Measurements from ENCODE around the gene EXOC3L1. TPM values are rescaled to one million over a fixed set of nuclear protein-coding genes. Genes with fewer than 3 reads are reported as not detected.

EXOC3L1 gene
- polyA plus RNA-seq, 1 donor: 2.1 TPM

DNA sequence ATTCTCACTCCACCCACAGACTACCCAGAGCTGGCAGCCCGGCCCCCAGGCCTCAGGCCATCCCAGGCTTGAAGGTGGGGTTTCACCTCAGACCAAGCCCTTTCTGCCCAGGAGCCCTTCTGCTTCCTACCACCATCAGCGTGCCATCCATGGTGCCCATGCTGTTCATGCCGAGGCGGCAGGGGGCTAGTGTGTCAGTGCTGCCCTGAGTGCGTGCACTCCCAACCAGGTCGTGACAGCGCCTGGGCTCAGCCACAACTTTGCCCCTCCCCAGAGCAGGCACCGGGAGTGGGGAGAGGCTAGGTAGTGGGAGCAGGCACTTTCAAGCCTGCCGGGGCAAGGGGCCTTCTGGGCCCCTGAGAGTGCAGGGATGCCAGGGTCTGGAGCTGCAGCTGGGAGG is 47.6 kb downstream of the EXOC3L1 start:
- WGBS (ENCODE audit: insufficient coverage, low lambda C conversion rate): no CpG with 5 or more reads among the region's 9 CpGs
- no peaks in the 10 kb centered on the region for H3K4me1 ChIP-seq (ENCODE audit: control insufficient read depth, insufficient read depth, low read length)
- H3K27me3 ChIP-seq (ENCODE audit: control insufficient read depth, insufficient read depth, low read length): no peaks in the 10 kb centered on the region
- H3K4me3 ChIP-seq (ENCODE audit: low read length): no peak overlapping the region
- DNase-seq: no peak
- H3K9me3 ChIP-seq (ENCODE audit: control insufficient read depth, low read depth, low read length): no peaks in the 10 kb centered on the region
- peaks cover 89% of the 10 kb centered on the region for H3K36me3 ChIP-seq (ENCODE audit: control insufficient read depth, insufficient read depth, low read length)
- H3K27ac ChIP-seq (ENCODE audit: low read length): no peak overlapping the region

DNA sequence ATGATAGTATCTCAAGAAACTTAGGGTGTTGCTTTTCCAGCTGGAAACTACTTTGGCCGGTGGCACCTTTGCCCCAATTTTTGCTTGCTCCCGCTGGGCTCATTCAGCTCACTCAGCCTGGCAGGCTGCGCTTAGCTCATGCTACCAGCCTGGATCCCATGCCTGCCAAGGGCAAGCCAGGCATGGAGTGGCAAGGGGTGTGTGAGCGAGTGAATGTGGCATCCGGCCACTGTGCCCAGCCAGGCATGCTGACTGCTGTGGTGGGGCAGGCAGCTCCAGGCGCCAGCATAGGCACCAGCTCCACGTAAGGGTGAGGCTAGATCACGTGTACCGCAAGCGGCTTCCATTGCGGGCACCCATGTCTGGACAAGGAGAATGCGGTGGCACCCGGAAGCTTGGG is 48.5 kb downstream of the EXOC3L1 start:
- Histone ChIP-seq H3K36me3 (ENCODE audit: control insufficient read depth, insufficient read depth, low read length) (peaks cover 85% of the 10 kb centered on the region), H3K9me3 (ENCODE audit: control insufficient read depth, low read depth, low read length) (no peaks in the 10 kb centered on the region)
- no CpG with 5 or more reads among the region's 13 CpGs for WGBS (ENCODE audit: insufficient coverage, low lambda C conversion rate)

DNA sequence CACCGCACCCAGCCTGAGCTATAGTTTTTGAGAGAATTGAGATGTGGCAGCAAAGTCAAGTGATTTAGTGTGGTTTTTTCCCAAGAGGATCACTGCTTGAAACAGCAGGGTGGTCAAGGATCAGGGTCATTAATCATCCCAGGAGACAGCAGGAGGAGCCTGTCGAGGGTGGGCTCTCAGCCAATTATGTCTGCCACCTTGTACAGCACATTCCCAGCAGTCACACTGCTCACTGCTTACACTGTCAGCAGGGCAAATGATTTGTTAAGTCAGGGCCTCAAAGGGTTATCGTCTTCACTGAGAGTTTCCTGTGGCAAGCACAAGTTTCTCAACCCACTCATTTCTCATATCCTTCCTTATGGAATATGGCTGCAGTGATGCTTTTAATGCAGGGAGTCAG is 52.3 kb downstream of the EXOC3L1 start:
- WGBS (ENCODE audit: insufficient coverage, low lambda C conversion rate): no CpG with 5 or more reads among the region's 3 CpGs
- Histone ChIP-seq H3K4me3 (ENCODE audit: low read length) (no peak overlapping the region), H3K27me3 (ENCODE audit: control insufficient read depth, insufficient read depth, low read length) (no peaks in the 10 kb centered on the region), H3K36me3 (ENCODE audit: control insufficient read depth, insufficient read depth, low read length) (peaks cover 81% of the 10 kb centered on the region), H3K9me3 (ENCODE audit: control insufficient read depth, low read depth, low read length) (no peaks in the 10 kb centered on the region), H3K27ac (ENCODE audit: low read length) (no peak overlapping the region), H3K4me1 (ENCODE audit: control insufficient read depth, insufficient read depth, low read length) (no peaks in the 10 kb centered on the region)
- DNase-seq: peak; percentile 54 to 80

More for the DNA sequence above, 48.5 kb downstream of the EXOC3L1 start:
- no peaks in the 10 kb centered on the region for H3K27me3 ChIP-seq (ENCODE audit: control insufficient read depth, insufficient read depth, low read length)
- H3K4me3 ChIP-seq (ENCODE audit: low read length): no peak overlapping the region
- no peaks in the 10 kb centered on the region for H3K4me1 ChIP-seq (ENCODE audit: control insufficient read depth, insufficient read depth, low read length)
- no peak for DNase-seq
- H3K27ac ChIP-seq (ENCODE audit: low read length): no peak overlapping the region

Other genes starting within 250 kb of the EXOC3L1 start
- 16.0 TPM for gene CES3, start 228.9 kb downstream of the EXOC3L1 start, polyA plus RNA-seq
- gene CES4A, start 201.5 kb downstream of the EXOC3L1 start, polyA plus RNA-seq: 23.5 TPM
- gene CBFB, start 161.0 kb downstream of the EXOC3L1 start, polyA plus RNA-seq: 25.1 TPM
- gene PHAF1, start 80.2 kb downstream of the EXOC3L1 start, polyA plus RNA-seq: 14.3 TPM
- 5.5 TPM for gene B3GNT9, start 39.1 kb downstream of the EXOC3L1 start, polyA plus RNA-seq
- gene TRADD, start 30.2 kb downstream of the EXOC3L1 start, polyA plus RNA-seq: 13.2 TPM
- gene FBXL8, start 30.2 kb downstream of the EXOC3L1 start, polyA plus RNA-seq: 5.0 TPM
- 8.2 TPM for gene HSF4, start 25.4 kb downstream of the EXOC3L1 start, polyA plus RNA-seq
- gene NOL3, start 19.6 kb downstream of the EXOC3L1 start, polyA plus RNA-seq: 5.8 TPM
- 29.2 TPM for gene MATCAP1, start 6.2 kb downstream of the EXOC3L1 start, polyA plus RNA-seq
- gene E2F4, start 2.0 kb upstream of the EXOC3L1 start, polyA plus RNA-seq: 67.6 TPM
- gene ELMO3, start 9.0 kb upstream of the EXOC3L1 start, polyA plus RNA-seq: 34.0 TPM
- gene TMEM208, start 37.0 kb upstream of the EXOC3L1 start, polyA plus RNA-seq: 52.8 TPM
- gene FHOD1, start 57.3 kb upstream of the EXOC3L1 start, polyA plus RNA-seq: 13.8 TPM
- 0.96 TPM for gene SLC9A5, start 58.8 kb upstream of the EXOC3L1 start, polyA plus RNA-seq
- gene PLEKHG4, start 89.4 kb upstream of the EXOC3L1 start, polyA plus RNA-seq: 9.2 TPM
- gene KCTD19, start 136.6 kb upstream of the EXOC3L1 start, polyA plus RNA-seq: 0.40 TPM
- gene LRRC36, start 136.7 kb upstream of the EXOC3L1 start, polyA plus RNA-seq: 2.5 TPM
- gene TPPP3, start 203.4 kb upstream of the EXOC3L1 start, polyA plus RNA-seq: 57.2 TPM
- 6.9 TPM for gene ZDHHC1, start 226.3 kb upstream of the EXOC3L1 start, polyA plus RNA-seq
- gene HSD11B2, start 241.0 kb upstream of the EXOC3L1 start, polyA plus RNA-seq: 5.8 TPM